Neural progenitor cell (in vitro differentiated cells): ENCODE measurements around the gene ECHDC1. TPM values are rescaled to one million over a fixed set of nuclear protein-coding genes. Genes with fewer than 3 reads are reported as not detected.

ENCODE experiments used
- DNase-seq: peaks from one replicate; pipeline ENCODE4 v3.0.0-alpha.2; 2016; ENCODE audit warnings: low spot score
- H2AFZ ChIP-seq: fragments of 200-600 bp; sonication (generic); replicated peaks from 2 replicates; pipeline ENCODE4 v1.6.1; 2016; ENCODE audit warnings: antibody characterized with exemption
- H3F3A ChIP-seq: fragments of 200-600 bp; sonication (generic); 2 replicates; pipeline ENCODE4 v1.6.1; 2016; ENCODE audit warnings: antibody characterized with exemption, low read depth
- H3K27ac ChIP-seq: fragments of 200-600 bp; sonication (generic); 2 replicates; pipeline ENCODE4 v1.5.1; 2016; ENCODE audit warnings: mild to moderate bottlenecking
- H3K27me3 ChIP-seq: fragments of 200-600 bp; sonication (generic); 2 replicates; pipeline ENCODE4 v1.6.1; 2016; ENCODE audit warnings: mild to moderate bottlenecking, moderate library complexity
- H3K36me3 ChIP-seq: fragments of 200-600 bp; sonication (generic); 2 replicates; pipeline ENCODE4 v1.5.1; 2016
- H3K4me1 ChIP-seq: fragments of 200-600 bp; sonication (generic); 2 replicates; pipeline ENCODE4 v1.6.1; 2016; ENCODE audit warnings: mixed run types
- H3K4me2 ChIP-seq: fragments of 200-600 bp; sonication (generic); 2 replicates; pipeline ENCODE4 v1.6.1; 2016
- H3K4me3 ChIP-seq: fragments of 200-600 bp; sonication (generic); 2 replicates; pipeline ENCODE4 v1.5.1; 2016
- H3K79me2 ChIP-seq: fragments of 200-600 bp; sonication (generic); 2 replicates; pipeline ENCODE4 v1.6.1; 2016; ENCODE audit warnings: low read depth
- H3K9ac ChIP-seq: fragments of 200-600 bp; sonication (generic); 2 replicates; pipeline ENCODE4 v1.6.1; 2016
- H3K9me3 ChIP-seq: fragments of 200-600 bp; sonication (generic); 2 replicates; pipeline ENCODE4 v1.5.1; 2016; ENCODE audit warnings: low read depth
- H4K20me1 ChIP-seq: fragments of 200-600 bp; sonication (generic); 2 replicates; pipeline ENCODE4 v1.6.1; 2016; ENCODE audit warnings: low read depth
- H3K27ac Mint-ChIP-seq: 3 replicates; pipeline ENCODE4 v1.8.0; 2021; ENCODE audit warnings: mixed read lengths
- H3K27me3 Mint-ChIP-seq: 2 replicates; pipeline ENCODE4 v1.8.0; 2022; ENCODE audit warnings: low read depth, mild to moderate bottlenecking, inconsistent platforms, moderate library complexity, mixed read lengths; ENCODE audit not compliant: insufficient read depth
- H3K36me3 Mint-ChIP-seq: 3 replicates; pipeline ENCODE4 v1.8.0; 2021; ENCODE audit warnings: mixed read lengths
- H3K4me1 Mint-ChIP-seq: 3 replicates; pipeline ENCODE4 v1.8.0; 2021; ENCODE audit warnings: mixed read lengths
- H3K4me3 Mint-ChIP-seq: 3 replicates; pipeline ENCODE4 v1.8.0; 2021; ENCODE audit warnings: mild to moderate bottlenecking, moderate library complexity, mixed read lengths
- H3K9me3 Mint-ChIP-seq: 3 replicates; pipeline ENCODE4 v1.8.0; 2020; ENCODE audit warnings: mixed read lengths
- CTCF ChIP-seq: fragments of 200-600 bp; sonication (generic); IDR thresholded peaks from 2 replicates; pipeline ENCODE4 v1.5.1; 2017; ENCODE audit warnings: antibody characterized with exemption, mild to moderate bottlenecking
- EZH2 ChIP-seq: fragments of 200-600 bp; sonication (generic); IDR thresholded peaks from 2 replicates; pipeline ENCODE4 v1.6.1; 2017; ENCODE audit warnings: antibody characterized with exemption, mild to moderate bottlenecking, moderate library complexity
- EZH2phosphoT487 ChIP-seq: fragments of 200-600 bp; sonication (generic); IDR thresholded peaks from 2 replicates; pipeline ENCODE4 v1.6.1; 2017; ENCODE audit warnings: antibody characterized with exemption
- total RNA-seq: library from RNA; depleted of rRNA; stranded (reverse); fragments of >200 nt; gene quantifications from 2 replicates; pipeline ENCODE4 v1.2.3, GENCODE V29; 2015; ENCODE audit warnings: low replicate concordance

Gene ECHDC1
- total RNA-seq, 1 donor from 2014 or later, result 81.9 TPM

GRCh38 chr6:127382413-127382812 lies 39.0 kb upstream of the ECHDC1 start:
- Mint-ChIP-seq H3K9me3 (peaks cover 6% of the 10 kb centered on the region), H3K4me1 (peaks cover 8% of the 10 kb centered on the region), H3K4me3 (no peak overlapping the region), H3K27ac (no peak overlapping the region), H3K27me3 (no peaks in the 10 kb centered on the region), H3K36me3 (peaks cover 13% of the 10 kb centered on the region)
- Histone ChIP-seq H3K36me3 (no peaks in the 10 kb centered on the region), H3K9me3 (no peaks in the 10 kb centered on the region), H3F3A (peaks cover 2% of the 10 kb centered on the region), H3K9ac (no peak overlapping the region), H3K27me3 (no peaks in the 10 kb centered on the region), H3K4me3 (no peak overlapping the region), H3K4me2 (no peak overlapping the region), H4K20me1 (no peaks in the 10 kb centered on the region), H3K27ac (no peak overlapping the region), H3K4me1 (peaks cover 14% of the 10 kb centered on the region), H3K79me2 (no peaks in the 10 kb centered on the region), H2AFZ (no peak overlapping the region)
- DNase-seq, result no peak
- no peak for TF ChIP-seq CTCF
- TF ChIP-seq EZH2phosphoT487, result no peak
- no peak for TF ChIP-seq EZH2

DNA sequence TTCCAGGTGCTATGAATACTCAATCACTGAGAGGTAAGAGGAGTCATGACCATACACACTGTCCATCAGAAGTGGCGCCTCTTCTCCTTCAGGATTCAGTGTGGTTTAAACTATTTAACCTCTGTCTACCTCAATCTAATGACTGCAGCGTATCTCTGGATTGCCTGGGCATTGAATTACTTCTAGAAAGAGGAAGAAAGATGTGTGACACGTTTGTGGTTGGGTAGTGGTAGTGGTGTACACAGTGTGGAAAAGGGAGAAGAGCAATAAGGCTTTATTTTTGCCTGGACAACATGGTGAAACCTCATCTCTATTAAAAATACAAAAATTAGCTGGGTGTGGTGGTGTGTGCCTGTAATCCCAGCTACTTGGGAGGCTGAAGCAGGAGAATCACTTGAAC lies 38.0 kb upstream of the ECHDC1 start:
- Histone ChIP-seq H3K4me2 (no peak overlapping the region), H3K79me2 (no peaks in the 10 kb centered on the region), H3F3A (peaks cover 2% of the 10 kb centered on the region), H3K27ac (no peak overlapping the region), H3K9me3 (no peaks in the 10 kb centered on the region), H3K4me3 (no peak overlapping the region), H4K20me1 (no peaks in the 10 kb centered on the region), H3K36me3 (no peaks in the 10 kb centered on the region), H3K9ac (no peak overlapping the region), H3K27me3 (no peaks in the 10 kb centered on the region), H2AFZ (no peak overlapping the region), H3K4me1 (peaks cover 14% of the 10 kb centered on the region)
- H3K27me3 Mint-ChIP-seq, result no peaks in the 10 kb centered on the region
- H3K4me1 Mint-ChIP-seq, result peaks cover 8% of the 10 kb centered on the region
- H3K9me3 Mint-ChIP-seq, result peaks cover 10% of the 10 kb centered on the region
- H3K27ac Mint-ChIP-seq, result no peak overlapping the region
- no peak overlapping the region for H3K4me3 Mint-ChIP-seq
- no peak for TF ChIP-seq EZH2
- TF ChIP-seq EZH2phosphoT487, result no peak
- TF ChIP-seq CTCF, result no peak
- peaks cover 21% of the 10 kb centered on the region for H3K36me3 Mint-ChIP-seq
- DNase-seq, result no peak

GRCh38 chr6:127376685-127377084 lies 33.3 kb upstream of the ECHDC1 start:
- Histone ChIP-seq H3F3A (no peaks in the 10 kb centered on the region), H3K27me3 (no peaks in the 10 kb centered on the region), H3K4me1 (no peaks in the 10 kb centered on the region), H3K4me3 (no peak overlapping the region), H3K79me2 (no peaks in the 10 kb centered on the region), H4K20me1 (no peaks in the 10 kb centered on the region), H2AFZ (no peak overlapping the region), H3K9me3 (no peaks in the 10 kb centered on the region), H3K36me3 (no peaks in the 10 kb centered on the region), H3K4me2 (no peak overlapping the region), H3K9ac (no peak overlapping the region), H3K27ac (no peak overlapping the region)
- TF ChIP-seq EZH2phosphoT487, result no peak
- no peak for TF ChIP-seq EZH2
- Mint-ChIP-seq H3K27ac (no peak overlapping the region), H3K9me3 (peaks cover 20% of the 10 kb centered on the region), H3K36me3 (peaks cover 22% of the 10 kb centered on the region), H3K27me3 (no peaks in the 10 kb centered on the region), H3K4me1 (no peaks in the 10 kb centered on the region), H3K4me3 (no peak overlapping the region)
- DNase-seq, result no peak

- Mint-ChIP-seq H3K4me1 (peaks cover 2% of the 10 kb centered on the region), H3K4me3 (no peak overlapping the region), H3K27ac (no peak overlapping the region), H3K36me3 (peaks cover 39% of the 10 kb centered on the region), H3K9me3 (peaks cover 31% of the 10 kb centered on the region), H3K27me3 (peaks cover 4% of the 10 kb centered on the region)
- H2AFZ ChIP-seq, result no peak overlapping the region
- no peaks in the 10 kb centered on the region for H3K79me2 ChIP-seq
- no peak for TF ChIP-seq EZH2phosphoT487
- no peak for TF ChIP-seq CTCF
- TF ChIP-seq EZH2, result no peak
- H3K27me3 ChIP-seq, result no peaks in the 10 kb centered on the region
- no peaks in the 10 kb centered on the region for H3K9me3 ChIP-seq
- H3K9ac ChIP-seq, result no peak overlapping the region
- no peaks in the 10 kb centered on the region for H3F3A ChIP-seq
- no peak overlapping the region for H3K4me3 ChIP-seq
- no peaks in the 10 kb centered on the region for H3K36me3 ChIP-seq
- no peaks in the 10 kb centered on the region for H4K20me1 ChIP-seq
- no peak for DNase-seq
- no peak overlapping the region for H3K4me2 ChIP-seq
- H3K4me1 ChIP-seq, result no peaks in the 10 kb centered on the region
- no peak overlapping the region for H3K27ac ChIP-seq
Measured at GRCh38 chr6:127367023-127367375, 23.6 kb upstream of the ECHDC1 start.
